OCI-LY3 (cell line): ENCODE measurements around the gene SFXN2.

Experiments
- H2AFZ ChIP-seq: fragments of 200-600, 300-600 bp; shearing (Covaris generic); 2 replicates; pipeline ENCODE4 v1.6.0; 2014; ENCODE audit warnings: antibody characterized with exemption, low read depth, low read length
- H3K27ac ChIP-seq: fragments of 200-600, 300-600 bp; sonication (generic); 2 replicates; pipeline ENCODE4 v1.5.1; 2014; ENCODE audit warnings: mild to moderate bottlenecking, low read length, moderate library complexity, mixed read lengths
- H3K27me3 ChIP-seq: fragments of 200-600, 300-600 bp; sonication (generic); 2 replicates; pipeline ENCODE4 v1.6.1; 2014; ENCODE audit warnings: low read depth, low read length, mixed read lengths
- H3K36me3 ChIP-seq: fragments of 200-600, 300-600 bp; sonication (generic); replicated peaks from 2 replicates; pipeline ENCODE3; 2014; ENCODE audit warnings: low read depth, low read length, mixed read lengths
- H3K4me1 ChIP-seq: fragments of 300-600, 200-600 bp; sonication (generic); 2 replicates; pipeline ENCODE4 v1.6.1; 2014; ENCODE audit warnings: low read length, mixed read lengths
- H3K4me2 ChIP-seq: fragments of 200-600, 300-600 bp; sonication (generic); 2 replicates; pipeline ENCODE4 v1.6.1; 2014; ENCODE audit warnings: low read length, mixed read lengths
- H3K4me3 ChIP-seq: fragments of 300-600, 200-600 bp; sonication (generic); 2 replicates; pipeline ENCODE4 v1.5.1; 2014; ENCODE audit warnings: antibody characterized with exemption, mild to moderate bottlenecking, low read length, moderate library complexity
- H3K79me2 ChIP-seq: fragments of 300-600, 200-600 bp; shearing (Covaris generic); 2 replicates; pipeline ENCODE4 v1.6.1; 2014; ENCODE audit warnings: mild to moderate bottlenecking, low read length, mixed read lengths
- H3K9ac ChIP-seq: fragments of 300-600, 200-600 bp; shearing (Covaris generic); 2 replicates; pipeline ENCODE4 v1.6.0; 2014; ENCODE audit warnings: mild to moderate bottlenecking, low read length, moderate library complexity
- H3K9me3 ChIP-seq: fragments of 200-600, 300-600 bp; shearing (Covaris generic); 2 replicates; pipeline ENCODE4 v1.6.1; 2014; ENCODE audit warnings: low read length, mixed read lengths; ENCODE audit not compliant: insufficient read depth
- H4K20me1 ChIP-seq: fragments of 200-600, 300-600 bp; sonication (generic); 2 replicates; pipeline ENCODE4 v1.6.1; 2016; ENCODE audit warnings: low read length, mixed read lengths; ENCODE audit not compliant: insufficient read depth
- EZH2phosphoT487 ChIP-seq: fragments of 200-600 bp; shearing (Covaris generic); IDR thresholded peaks from 2 replicates; pipeline ENCODE4 v1.6.1; 2018; ENCODE audit warnings: antibody characterized with exemption, mixed run types, low read depth
- TF ChIP-seq, protein P1 (sequence below): fragments of 200-600, 300-600 bp; sonication (generic); IDR thresholded peaks from 2 replicates; pipeline ENCODE4 v1.5.1; 2014; ENCODE audit warnings: antibody characterized with exemption, low read length, low read depth

The SFXN2 gene

GRCh38 chr10:102780527-102780808, 66.0 kb downstream of the SFXN2 start:
- Histone ChIP-seq H3K9ac (no peak overlapping the region), H3K4me1 (no peaks in the 10 kb centered on the region), H3K27ac (no peak overlapping the region), H3K36me3 (no peaks in the 10 kb centered on the region), H3K79me2 (no peaks in the 10 kb centered on the region), H3K9me3 (no peaks in the 10 kb centered on the region), H2AFZ (no peak overlapping the region), H3K4me2 (no peak overlapping the region), H3K4me3 (no peak overlapping the region), H4K20me1 (no peaks in the 10 kb centered on the region), H3K27me3 (no peaks in the 10 kb centered on the region)
- TF ChIP-seq, protein P1, sequence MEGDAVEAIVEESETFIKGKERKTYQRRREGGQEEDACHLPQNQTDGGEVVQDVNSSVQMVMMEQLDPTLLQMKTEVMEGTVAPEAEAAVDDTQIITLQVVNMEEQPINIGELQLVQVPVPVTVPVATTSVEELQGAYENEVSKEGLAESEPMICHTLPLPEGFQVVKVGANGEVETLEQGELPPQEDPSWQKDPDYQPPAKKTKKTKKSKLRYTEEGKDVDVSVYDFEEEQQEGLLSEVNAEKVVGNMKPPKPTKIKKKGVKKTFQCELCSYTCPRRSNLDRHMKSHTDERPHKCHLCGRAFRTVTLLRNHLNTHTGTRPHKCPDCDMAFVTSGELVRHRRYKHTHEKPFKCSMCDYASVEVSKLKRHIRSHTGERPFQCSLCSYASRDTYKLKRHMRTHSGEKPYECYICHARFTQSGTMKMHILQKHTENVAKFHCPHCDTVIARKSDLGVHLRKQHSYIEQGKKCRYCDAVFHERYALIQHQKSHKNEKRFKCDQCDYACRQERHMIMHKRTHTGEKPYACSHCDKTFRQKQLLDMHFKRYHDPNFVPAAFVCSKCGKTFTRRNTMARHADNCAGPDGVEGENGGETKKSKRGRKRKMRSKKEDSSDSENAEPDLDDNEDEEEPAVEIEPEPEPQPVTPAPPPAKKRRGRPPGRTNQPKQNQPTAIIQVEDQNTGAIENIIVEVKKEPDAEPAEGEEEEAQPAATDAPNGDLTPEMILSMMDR: no peak
- no peak for TF ChIP-seq EZH2phosphoT487

GRCh38 chr10:102781090-102781920, 66.9 kb downstream of the SFXN2 start:
- Histone ChIP-seq H3K79me2 (no peaks in the 10 kb centered on the region), H3K4me2 (no peak overlapping the region), H3K9me3 (no peaks in the 10 kb centered on the region), H3K36me3 (no peaks in the 10 kb centered on the region), H3K4me1 (no peaks in the 10 kb centered on the region), H3K27ac (no peak overlapping the region), H2AFZ (no peak overlapping the region), H3K27me3 (no peaks in the 10 kb centered on the region), H4K20me1 (no peaks in the 10 kb centered on the region), H3K9ac (no peak overlapping the region), H3K4me3 (no peak overlapping the region)
- TF ChIP-seq EZH2phosphoT487: no peak
- TF ChIP-seq, protein P1: no peak

- Histone ChIP-seq H3K9me3 (no peaks in the 10 kb centered on the region), H3K4me2 (no peak overlapping the region), H3K9ac (no peak overlapping the region), H3K79me2 (no peaks in the 10 kb centered on the region), H4K20me1 (no peaks in the 10 kb centered on the region), H3K4me1 (no peaks in the 10 kb centered on the region), H3K27ac (no peak overlapping the region), H3K27me3 (no peaks in the 10 kb centered on the region), H2AFZ (no peak overlapping the region), H3K4me3 (no peak overlapping the region), H3K36me3 (no peaks in the 10 kb centered on the region)
- TF ChIP-seq EZH2phosphoT487: no peak
- TF ChIP-seq, protein P1: no peak
These were observed 67.6 kb downstream of the SFXN2 start for GRCh38 chr10:102781921-102782557.

DNA sequence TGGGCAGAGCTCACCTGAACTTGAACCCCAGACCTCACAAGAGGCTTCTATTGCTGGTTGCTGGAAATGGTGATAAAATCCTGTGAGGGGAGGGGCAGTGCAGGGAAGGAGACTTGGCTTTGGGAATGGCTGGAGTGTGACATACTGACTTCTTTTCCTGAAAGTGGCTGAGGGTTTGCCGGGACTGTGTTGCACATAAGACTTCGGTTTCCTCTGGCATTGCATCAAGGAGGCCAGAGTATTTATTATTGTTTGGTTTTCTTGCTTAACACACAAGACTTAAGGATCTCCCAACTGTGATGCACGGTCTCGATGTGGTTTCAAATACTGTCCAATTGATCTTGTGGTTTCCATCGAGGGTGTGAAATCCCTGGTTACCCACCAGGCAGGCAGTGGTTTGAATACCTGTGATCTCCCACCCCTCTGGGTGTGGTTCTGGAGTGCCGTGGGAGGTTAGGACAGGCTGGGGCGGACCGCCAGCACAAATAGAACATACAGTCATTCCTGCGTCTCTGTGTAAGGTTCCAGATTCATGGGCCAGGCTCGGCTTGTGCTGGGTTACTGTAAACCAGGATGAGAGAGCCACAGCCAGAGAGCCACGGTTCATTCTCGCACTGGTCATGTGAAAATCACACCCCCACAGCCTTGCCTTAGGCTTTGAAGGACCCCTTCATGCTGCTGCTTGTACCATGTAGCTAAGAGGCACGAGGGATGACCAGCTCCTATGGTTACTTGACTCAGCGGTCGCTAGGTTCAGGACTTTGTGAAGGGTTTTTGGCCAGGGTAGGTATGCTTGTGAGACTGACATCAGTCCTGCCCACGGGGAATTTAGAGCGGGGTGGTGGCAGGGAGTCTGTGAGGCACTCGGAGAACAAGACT, 68.5 kb downstream of the SFXN2 start:
- no peaks in the 10 kb centered on the region for H3K4me1 ChIP-seq
- H2AFZ ChIP-seq: no peak overlapping the region
- H4K20me1 ChIP-seq: no peaks in the 10 kb centered on the region
- no peak overlapping the region for H3K4me3 ChIP-seq
- no peaks in the 10 kb centered on the region for H3K79me2 ChIP-seq
- no peaks in the 10 kb centered on the region for H3K9me3 ChIP-seq
- H3K36me3 ChIP-seq: no peaks in the 10 kb centered on the region
- TF ChIP-seq, protein P1: no peak
- TF ChIP-seq EZH2phosphoT487: no peak
- H3K27ac ChIP-seq: no peak overlapping the region
- H3K4me2 ChIP-seq: no peak overlapping the region
- no peak overlapping the region for H3K9ac ChIP-seq
- no peaks in the 10 kb centered on the region for H3K27me3 ChIP-seq
